ENCODE results near the gene NAT9.

The NAT9 gene

GRCh38 chr17:74779948-74780400 is 3.8 kb upstream of the NAT9 start:
- peak; percentile 29 to 47 for DNase-seq (ENCODE audit: low read depth in 2 of 2)

GRCh38 chr17:74779501-74779900 is 3.4 kb upstream of the NAT9 start:
- no peak for DNase-seq (ENCODE audit: low read depth in 2 of 2)

GRCh38 chr17:74778960-74779359 is 2.8 kb upstream of the NAT9 start:
- no peak for DNase-seq (ENCODE audit: low read depth in 2 of 2)

- no peak for DNase-seq (ENCODE audit: low read depth in 2 of 2)
These were observed 1.9 kb upstream of the NAT9 start for GRCh38 chr17:74777901-74778515.

GRCh38 chr17:74776990-74777389 is 845 bp upstream of the NAT9 start:
- no peak for DNase-seq (ENCODE audit: low read depth in 2 of 2)

- DNase-seq (ENCODE audit: low read depth in 2 of 2): no peak
These were observed 619 bp downstream of the NAT9 start for GRCh38 chr17:74775409-74776043.

GRCh38 chr17:74773871-74774286 is 2.3 kb downstream of the NAT9 start:
- no peak for DNase-seq (ENCODE audit: low read depth in 2 of 2)

- no peak for DNase-seq (ENCODE audit: low read depth in 2 of 2)
These were observed 2.7 kb downstream of the NAT9 start for GRCh38 chr17:74773414-74773813.

GRCh38 chr17:74772053-74772452 is 4.1 kb downstream of the NAT9 start:
- DNase-seq (ENCODE audit: low read depth in 2 of 2): no peak

GRCh38 chr17:74771319-74771914 is 4.7 kb downstream of the NAT9 start:
- DNase-seq (ENCODE audit: low read depth in 2 of 2): no peak

- DNase-seq (ENCODE audit: low read depth in 2 of 2): peak; percentile 57 to 58
These were observed 5.4 kb downstream of the NAT9 start for GRCh38 chr17:74770498-74771318.

GRCh38 chr17:74769856-74770497 is 6.2 kb downstream of the NAT9 start:
- DNase-seq (ENCODE audit: low read depth in 2 of 2): no peak

- no peak for DNase-seq (ENCODE audit: low read depth in 2 of 2)
These were observed 6.8 kb downstream of the NAT9 start for GRCh38 chr17:74769266-74769855.

GRCh38 chr17:74768763-74769114 is 7.4 kb downstream of the NAT9 start:
- DNase-seq (ENCODE audit: low read depth in 2 of 2): no peak

GRCh38 chr17:74768069-74768762 is 7.9 kb downstream of the NAT9 start:
- DNase-seq (ENCODE audit: low read depth in 2 of 2): no peak

GRCh38 chr17:74767111-74767516 is 9.0 kb downstream of the NAT9 start:
- no peak for DNase-seq (ENCODE audit: low read depth in 2 of 2)

- DNase-seq (ENCODE audit: low read depth in 2 of 2): no peak
These were observed 9.7 kb downstream of the NAT9 start for GRCh38 chr17:74766413-74766812.

GRCh38 chr17:74764751-74765286 is 11.3 kb downstream of the NAT9 start:
- DNase-seq (ENCODE audit: low read depth in 2 of 2): no peak

GRCh38 chr17:74763565-74764387 is 12.4 kb downstream of the NAT9 start:
- DNase-seq (ENCODE audit: low read depth in 2 of 2): no peak

GRCh38 chr17:74761931-74762330 is 14.2 kb downstream of the NAT9 start:
- DNase-seq (ENCODE audit: low read depth in 2 of 2): no peak

Data from stimulated activated CD4-positive, alpha-beta T cell treated with anti-CD3 and anti-CD28 coated beads, Interleukin-4, amount 100 ng/mL, for 48 hours (primary cell).